C4-2B (cell line): ENCODE data around the gene NOP58.
"Not testable (repeated sequence)": the region's sequence is repeated elsewhere in the genome, so short reads cannot be mapped to it uniquely, and the experiment has no call there.

Experiments
- CTCF ChIP-seq: fragments of 450-650 bp; conservative IDR thresholded peaks from 2 replicates; pipeline ENCODE4 v1.5.1; 2017; ENCODE audit warnings: mild to moderate bottlenecking
- ZFX ChIP-seq: fragments of 450-650 bp; IDR thresholded peaks from 2 replicates; pipeline ENCODE4 v1.6.1; 2017

- not testable (repeated sequence) for TF ChIP-seq CTCF, ZFX
Observed at GRCh38 chr2:202247710-202248109, 17.9 kb upstream of the NOP58 start.
